Lung (tissue), 16 donors: ENCODE data around the gene FSTL5. TPM values are rescaled to one million over a fixed set of nuclear protein-coding genes. Genes with fewer than 3 reads are reported as not detected.
"Not testable (repeated sequence)": the region's sequence is repeated elsewhere in the genome, so short reads cannot be mapped to it uniquely, and the experiment has no call there.

Experiments
- ATAC-seq: fragments of 200-7000 bp; cut with Tn5 transposase; one replicate; pipeline ENCODE4 v1.9.1; 2020; ENCODE audit warnings: moderate number of reproducible peaks; ENCODE audit not compliant: insufficient read depth, low FRiP score
- DNase-seq, 3 donors: peaks; one replicate each; pipeline ENCODE4 v3.0.0-alpha.2; 2013 to 2017
- H3K27ac ChIP-seq, 2 donors: one replicate each; pipeline ENCODE4 v1.5.1; 2013; ENCODE audit warnings: mild to moderate bottlenecking in 2 of 2, moderate library complexity in 2 of 2, control low read depth in 1 of 2, inconsistent platforms in 1 of 2, low read depth in 1 of 2, low read length in 1 of 2
- H3K27me3 ChIP-seq, 3 donors: one replicate each; pipeline ENCODE4 v1.5.1; 2013; ENCODE audit warnings: low read length in 2 of 3; ENCODE audit not compliant: control insufficient read depth in 3 of 3, insufficient read depth in 3 of 3
- H3K36me3 ChIP-seq, 4 donors: one replicate each; pipeline ENCODE4 v1.5.1; 2013; ENCODE audit warnings: low read length in 4 of 4, mild to moderate bottlenecking in 1 of 4, moderate library complexity in 1 of 4; ENCODE audit not compliant: control insufficient read depth in 4 of 4, insufficient read depth in 4 of 4
- H3K4me1 ChIP-seq, 5 donors: one replicate each; pipeline ENCODE4 v1.5.1; 2013; ENCODE audit warnings: low read length in 5 of 5, mild to moderate bottlenecking in 2 of 5, moderate library complexity in 1 of 5; ENCODE audit not compliant: control insufficient read depth in 5 of 5, insufficient read depth in 5 of 5
- H3K4me3 ChIP-seq: one replicate; pipeline ENCODE4 v1.5.1; 2013; ENCODE audit warnings: mild to moderate bottlenecking, control low read depth, moderate library complexity
- H3K9ac ChIP-seq, 2 donors: one replicate each; pipeline ENCODE4 v1.5.1; 2013; ENCODE audit warnings: low read length in 2 of 2, control low read depth in 1 of 2; ENCODE audit not compliant: insufficient read depth in 1 of 2
- H3K9me3 ChIP-seq, 4 donors: one replicate each; pipeline ENCODE4 v1.5.1; 2013; ENCODE audit warnings: low read length in 3 of 4, mild to moderate bottlenecking in 1 of 4, moderate library complexity in 1 of 4; ENCODE audit not compliant: control insufficient read depth in 4 of 4, insufficient read depth in 3 of 4
- WGBS, 2 donors: extraction: QIAGEN DNeasy Blood & Tissue Kit; methylation state at CpG; one replicate each; pipeline ENCODE4 v1.1.7; 2013; 5-methylcytosine and 5-hydroxymethylcytosine counted together
- long read RNA-seq, 5 donors: transcript quantifications; one replicate each; lab custom pipeline, GENCODE V29; 2026
- polyA plus RNA-seq, 2 donors: library from polyadenylated mRNA; stranded (reverse); fragments of 200-250 nt; gene quantifications; one replicate each; pipeline ENCODE4 v1.2.1, GENCODE V29; 2013
- total RNA-seq, 2 donors: library from RNA; depleted of rRNA in 1 of 2; stranded (reverse); fragments of >200 nt in 1 of 2; gene quantifications; one replicate each; pipeline ENCODE4 v1.2.1, GENCODE V29; 2014 to 2021
- TF ChIP-seq, protein P1 (sequence below): IDR thresholded peaks from 2 replicates; pipeline ENCODE4 v1.5.1; 2012; ENCODE audit warnings: mild to moderate bottlenecking; ENCODE audit errors: control extremely low read depth, extremely low read depth
- donor health status: control.
- donor health status: control.
- donor health status: Bipolar disorder and iron deficiency.
- donor health status: healthy.
- donor health status: DM: yes; HTN: yes; CAD: no.

FSTL5 gene
- under 1 TPM in 1 of 2 donors, not detected in 1; 0.23 TPM for total RNA-seq
- not detected for polyA plus RNA-seq
- long read RNA-seq, donor 1: 0 reads
- long read RNA-seq, donor 2: 0 reads
- long read RNA-seq, donor 3: 0 reads
- long read RNA-seq, donor 4: 0 reads
- long read RNA-seq, donor 5: 0 reads

GRCh38 chr4:162163892-162164759, at the start of gene FSTL5:
TSS of gene FSTL5 (minus strand) at chr4:162164000. CDS start at chr4:162111396, 52,604 bp downstream.
- Histone ChIP-seq H3K4me3 (no peak within 1 kb of the TSS), H3K36me3 (no peaks in the 10 kb centered on the region), H3K9ac (peak within 1 kb of the TSS in 1 of 2 donors; percentile 5), H3K27me3 (peaks cover 0 to 9% (median 4%) of the 10 kb centered on the region in 3 donors), H3K27ac (no peak within 1 kb of the TSS), H3K9me3 (peaks cover 0 to 2% (median 0%) of the 10 kb centered on the region in 4 donors), H3K4me1 (peaks cover 0 to 6% (median 4%) of the 10 kb centered on the region in 5 donors)
- 2 to 4% methylated on average over 39 of the region's 39 CpGs for WGBS, 2 donors
- ATAC-seq (peak; percentile 72), DNase-seq (peak; percentile 64 to 75 (median 70))
- TF ChIP-seq, protein P1, sequence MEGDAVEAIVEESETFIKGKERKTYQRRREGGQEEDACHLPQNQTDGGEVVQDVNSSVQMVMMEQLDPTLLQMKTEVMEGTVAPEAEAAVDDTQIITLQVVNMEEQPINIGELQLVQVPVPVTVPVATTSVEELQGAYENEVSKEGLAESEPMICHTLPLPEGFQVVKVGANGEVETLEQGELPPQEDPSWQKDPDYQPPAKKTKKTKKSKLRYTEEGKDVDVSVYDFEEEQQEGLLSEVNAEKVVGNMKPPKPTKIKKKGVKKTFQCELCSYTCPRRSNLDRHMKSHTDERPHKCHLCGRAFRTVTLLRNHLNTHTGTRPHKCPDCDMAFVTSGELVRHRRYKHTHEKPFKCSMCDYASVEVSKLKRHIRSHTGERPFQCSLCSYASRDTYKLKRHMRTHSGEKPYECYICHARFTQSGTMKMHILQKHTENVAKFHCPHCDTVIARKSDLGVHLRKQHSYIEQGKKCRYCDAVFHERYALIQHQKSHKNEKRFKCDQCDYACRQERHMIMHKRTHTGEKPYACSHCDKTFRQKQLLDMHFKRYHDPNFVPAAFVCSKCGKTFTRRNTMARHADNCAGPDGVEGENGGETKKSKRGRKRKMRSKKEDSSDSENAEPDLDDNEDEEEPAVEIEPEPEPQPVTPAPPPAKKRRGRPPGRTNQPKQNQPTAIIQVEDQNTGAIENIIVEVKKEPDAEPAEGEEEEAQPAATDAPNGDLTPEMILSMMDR: no peak

- Histone ChIP-seq H3K27me3 (no peaks in the 10 kb centered on the region), H3K4me1 (no peaks in the 10 kb centered on the region), H3K36me3 (no peaks in the 10 kb centered on the region), H3K9ac (no peak overlapping the region), H3K27ac (no peak overlapping the region), H3K4me3 (no peak overlapping the region), H3K9me3 (no peaks in the 10 kb centered on the region)
- DNase-seq (no peak), ATAC-seq (no peak)
- TF ChIP-seq, protein P1: no peak
- 87 to 92% methylated on average over 2 of the region's 2 CpGs for WGBS, 2 donors
Observed at GRCh38 chr4:162209706-162210105, 45.9 kb upstream of the FSTL5 start.

- 95 to 96% methylated on average over 30 to 32 of the region's 32 CpGs for WGBS, 2 donors
- H3K9me3 ChIP-seq, H3K9ac ChIP-seq, H3K4me1 ChIP-seq, H3K27ac ChIP-seq, H3K27me3 ChIP-seq, H3K4me3 ChIP-seq, DNase-seq, ATAC-seq, H3K36me3 ChIP-seq: not testable (repeated sequence)
Observed at GRCh38 chr4:162203478-162203877, 39.7 kb upstream of the FSTL5 start.

DNA sequence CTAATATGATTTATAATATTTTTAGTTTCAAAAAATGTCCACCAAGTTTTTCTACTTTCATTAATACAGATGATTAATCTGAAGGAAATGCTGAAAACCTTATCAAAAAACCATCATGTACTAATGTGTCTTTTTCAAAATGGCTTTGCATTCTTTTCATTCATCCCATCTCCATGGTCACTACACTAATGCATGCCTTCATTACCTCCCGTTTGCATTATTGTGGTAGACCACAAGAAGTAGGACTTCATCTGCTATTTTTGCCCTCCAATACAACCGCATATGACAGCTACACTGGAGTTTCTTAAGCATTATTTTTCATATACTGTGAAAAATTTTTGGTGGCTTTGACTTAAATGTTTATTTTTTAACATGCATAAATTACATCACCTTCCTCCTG, 37.9 kb upstream of the FSTL5 start:
- Histone ChIP-seq H3K4me1 (no peaks in the 10 kb centered on the region), H3K9me3 (peaks cover 0 to 2% (median 0%) of the 10 kb centered on the region in 4 donors), H3K36me3 (no peaks in the 10 kb centered on the region), H3K4me3 (no peak overlapping the region), H3K27me3 (no peaks in the 10 kb centered on the region), H3K27ac (no peak overlapping the region), H3K9ac (no peak overlapping the region)
- 82 to 83% methylated on average over 2 of the region's 2 CpGs for WGBS, 2 donors
- DNase-seq (no peak), ATAC-seq (no peak)
- TF ChIP-seq, protein P1: no peak
